Activated CD8-positive, alpha-beta T cell treated with anti-CD3 and anti-CD28 coated beads for 36 hours (primary cell): Measurements from ENCODE around the gene SNCAIP. TPM values are rescaled to one million over a fixed set of nuclear protein-coding genes. Genes with fewer than 3 reads are reported as not detected.

Experiments used
- ATAC-seq: fragments of 200-7000 bp; cut with Tn5 transposase; one replicate; pipeline ENCODE4 v1.10.0; 2021; ENCODE audit warnings: mild to moderate bottlenecking, moderate library complexity
- CTCF ChIA-PET: fragments of 350-600 bp; sonication (Branson Sonifier 250); formaldehyde crosslinking; loops from one replicate; lab custom pipeline; 2021; ENCODE audit warnings: antibody characterized with exemption; lab: Charles Lee
- POLR2A ChIA-PET: fragments of 350-600 bp; sonication (Branson Sonifier 250); formaldehyde crosslinking; loops from one replicate; lab custom pipeline; 2021; ENCODE audit warnings: antibody characterized with exemption; lab: Charles Lee
- DNase-seq: peaks from one replicate; pipeline ENCODE4 v3.0.0-alpha.2; 2020
- H3K27ac Mint-ChIP-seq: one replicate; pipeline ENCODE4 v1.8.0; 2021; ENCODE audit warnings: mild to moderate bottlenecking, mixed read lengths
- H3K27me3 Mint-ChIP-seq: one replicate; pipeline ENCODE4 v1.8.0; 2021; ENCODE audit warnings: mixed read lengths
- H3K36me3 Mint-ChIP-seq: one replicate; pipeline ENCODE4 v1.8.0; 2021; ENCODE audit warnings: low read depth, mixed read lengths
- H3K4me1 Mint-ChIP-seq: one replicate; pipeline ENCODE4 v1.8.0; 2021; ENCODE audit warnings: low read depth, mixed read lengths
- H3K4me3 Mint-ChIP-seq: one replicate; pipeline ENCODE4 v1.8.0; 2021; ENCODE audit warnings: mild to moderate bottlenecking, moderate library complexity, mixed read lengths
- H3K9me3 Mint-ChIP-seq: one replicate; pipeline ENCODE4 v1.8.0; 2021; ENCODE audit warnings: mixed read lengths
- CTCF ChIP-seq: fragments of 200-600 bp; IDR thresholded peaks from one replicate; pipeline ENCODE4 v1.8.0; 2022; ENCODE audit warnings: antibody characterized with exemption, mild to moderate bottlenecking
- intact Hi-C: fragments of 100-400 bp; cut with micrococcal nuclease; formaldehyde crosslinking; loops from one replicate; pipeline ENCODE4 v1.10.0; 2022
- total RNA-seq, 2 experiments: library from RNA; stranded (reverse); gene quantifications; one replicate each; pipeline ENCODE4 v1.2.3, GENCODE V29; 2021

The SNCAIP gene
- total RNA-seq, 2 experiments from 2014 or later, result not detected

GRCh38 chr5:122444411-122444810, 132.4 kb downstream of the SNCAIP start:
- TF ChIP-seq CTCF, result no peak
- intact Hi-C loops, result no loop called here
- no peak overlapping the region for H3K4me3 Mint-ChIP-seq
- ATAC-seq (no peak), DNase-seq (no peak)
- H3K9me3 Mint-ChIP-seq, result no peaks in the 10 kb centered on the region
- ChIA-PET CTCF (no interaction called here), POLR2A (no interaction called here)
- no peaks in the 10 kb centered on the region for H3K36me3 Mint-ChIP-seq
- H3K27ac Mint-ChIP-seq, result no peak overlapping the region
- peaks cover 5% of the 10 kb centered on the region for H3K27me3 Mint-ChIP-seq
- H3K4me1 Mint-ChIP-seq, result no peaks in the 10 kb centered on the region

- intact Hi-C loops, result no loop called here
- Mint-ChIP-seq H3K4me1 (no peaks in the 10 kb centered on the region), H3K36me3 (no peaks in the 10 kb centered on the region), H3K4me3 (no peak overlapping the region), H3K27ac (no peak overlapping the region), H3K27me3 (peaks cover 4% of the 10 kb centered on the region), H3K9me3 (no peaks in the 10 kb centered on the region)
- no peak for TF ChIP-seq CTCF
- CTCF ChIA-PET, result no interaction called here
- no peak for DNase-seq
- ATAC-seq, result no peak
- POLR2A ChIA-PET, result interaction anchor here (0.6 kb wide), 1 partner anchor 1183 kb away, joined by 3 read pairs; no protein-coding TSS in a partner anchor
Measured at GRCh38 chr5:122445070-122445469, 133.0 kb downstream of the SNCAIP start.

GRCh38 chr5:122447072-122447471, 135.0 kb downstream of the SNCAIP start:
- CTCF ChIA-PET, result no interaction called here
- Mint-ChIP-seq H3K36me3 (no peaks in the 10 kb centered on the region), H3K4me1 (no peaks in the 10 kb centered on the region), H3K27me3 (no peaks in the 10 kb centered on the region), H3K27ac (no peak overlapping the region), H3K9me3 (no peaks in the 10 kb centered on the region), H3K4me3 (no peak overlapping the region)
- ATAC-seq (no peak), DNase-seq (no peak)
- TF ChIP-seq CTCF, result no peak
- POLR2A ChIA-PET, result no interaction called here
- intact Hi-C loops, result no loop called here

GRCh38 chr5:122447879-122448278, 135.8 kb downstream of the SNCAIP start:
- no peak overlapping the region for H3K27ac Mint-ChIP-seq
- ATAC-seq (no peak), DNase-seq (no peak)
- no peak overlapping the region for H3K4me3 Mint-ChIP-seq
- TF ChIP-seq CTCF, result no peak
- H3K27me3 Mint-ChIP-seq, result no peaks in the 10 kb centered on the region
- no peaks in the 10 kb centered on the region for H3K4me1 Mint-ChIP-seq
- ChIA-PET CTCF (no interaction called here), POLR2A (no interaction called here)
- no peaks in the 10 kb centered on the region for H3K9me3 Mint-ChIP-seq
- intact Hi-C loops, result no loop called here
- no peaks in the 10 kb centered on the region for H3K36me3 Mint-ChIP-seq

- intact Hi-C loops, result no loop called here
- DNase-seq (no peak), ATAC-seq (no peak)
- Mint-ChIP-seq H3K36me3 (no peaks in the 10 kb centered on the region), H3K4me1 (no peaks in the 10 kb centered on the region), H3K27me3 (no peaks in the 10 kb centered on the region), H3K4me3 (no peak overlapping the region), H3K9me3 (no peaks in the 10 kb centered on the region), H3K27ac (no peak overlapping the region)
- CTCF ChIA-PET, result no interaction called here
- POLR2A ChIA-PET, result interaction anchor here (0.7 kb wide), 1 partner anchor 12 kb away, joined by 3 read pairs; no protein-coding TSS in a partner anchor
- TF ChIP-seq CTCF, result no peak
Measured at GRCh38 chr5:122454541-122454940, 142.5 kb downstream of the SNCAIP start.
